Thoracic aorta (tissue), 2 donors: Measurements from ENCODE around the gene UBE2E2. TPM values are rescaled to one million over a fixed set of nuclear protein-coding genes. Genes with fewer than 3 reads are reported as not detected.

Experiments used
- ATAC-seq: fragments of 150-250 bp; one replicate; pipeline ENCODE4 v1.8.0; 2017; ENCODE audit warnings: low read depth; ENCODE audit not compliant: insufficient number of reproducible peaks, low FRiP score
- DNase-seq: peaks from one replicate; pipeline ENCODE4 v3.0.0-alpha.2; 2020; ENCODE audit warnings: low spot score
- H3K27ac ChIP-seq, 2 donors: fragments of 200-600 bp; sonication (generic); 1 replicate in 1 of 2; 2 replicates in 1 of 2; pipeline ENCODE4 v1.5.1; 2016; ENCODE audit warnings: mild to moderate bottlenecking in 2 of 2, moderate library complexity in 2 of 2
- H3K27me3 ChIP-seq: fragments of 200-600 bp; sonication (generic); replicated peaks from 2 replicates; pipeline ENCODE4 v1.6.0; 2016; ENCODE audit warnings: mild to moderate bottlenecking; ENCODE audit not compliant: insufficient read depth
- H3K36me3 ChIP-seq: fragments of 200-600 bp; sonication (generic); one replicate; pipeline ENCODE4 v1.5.1; 2016
- H3K4me1 ChIP-seq, 2 donors: fragments of 200-600 bp; sonication (generic); 1 replicate in 1 of 2; 2 replicates in 1 of 2; pipeline versions ENCODE4 v1.5.1 to v1.6.0; 2016; ENCODE audit warnings: low read depth in 2 of 2, mild to moderate bottlenecking in 1 of 2; ENCODE audit not compliant: control insufficient read depth in 1 of 2
- H3K4me3 ChIP-seq: fragments of 200-600 bp; sonication (generic); 2 replicates; pipeline ENCODE4 v1.5.1; 2016; ENCODE audit warnings: mild to moderate bottlenecking
- H3K9me3 ChIP-seq: fragments of 200-600 bp; sonication (generic); 2 replicates; pipeline ENCODE4 v1.5.1; 2016
- total RNA-seq, 2 donors: library from RNA; depleted of rRNA; stranded (reverse); fragments of >200 nt; gene quantifications; one replicate each; pipeline versions ENCODE4 v1.1.0 to v1.2.3, GENCODE V29; 2016
- TF ChIP-seq, protein P1 (sequence below): fragments of 200-600 bp; sonication (generic); IDR thresholded peaks from one replicate; pipeline ENCODE4 v1.5.1; 2019; ENCODE audit warnings: antibody characterized with exemption

Gene UBE2E2
- total RNA-seq, 2 donors from 2014 or later, result 30.3 to 44.0 TPM

DNA sequence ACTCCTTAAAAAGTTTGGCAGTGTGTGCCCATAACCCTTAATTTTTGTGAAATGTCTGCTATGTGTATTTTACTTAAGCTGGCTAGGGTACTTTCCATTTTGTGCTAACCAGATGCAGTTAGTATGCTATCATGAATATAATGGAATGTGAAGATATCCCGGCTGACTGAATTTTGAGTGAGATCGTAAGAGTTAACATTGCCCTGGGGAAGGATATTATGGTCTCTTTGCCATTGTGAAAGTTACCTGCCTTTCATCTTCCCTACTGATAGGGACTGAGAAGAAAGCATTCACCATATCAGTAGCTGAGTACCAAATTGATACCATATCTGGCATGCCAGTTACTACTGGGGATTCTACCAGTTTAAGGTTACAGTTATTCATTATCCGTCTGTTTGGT is 243.2 kb downstream of the UBE2E2 start:
- no peak for DNase-seq
- TF ChIP-seq, protein P1, sequence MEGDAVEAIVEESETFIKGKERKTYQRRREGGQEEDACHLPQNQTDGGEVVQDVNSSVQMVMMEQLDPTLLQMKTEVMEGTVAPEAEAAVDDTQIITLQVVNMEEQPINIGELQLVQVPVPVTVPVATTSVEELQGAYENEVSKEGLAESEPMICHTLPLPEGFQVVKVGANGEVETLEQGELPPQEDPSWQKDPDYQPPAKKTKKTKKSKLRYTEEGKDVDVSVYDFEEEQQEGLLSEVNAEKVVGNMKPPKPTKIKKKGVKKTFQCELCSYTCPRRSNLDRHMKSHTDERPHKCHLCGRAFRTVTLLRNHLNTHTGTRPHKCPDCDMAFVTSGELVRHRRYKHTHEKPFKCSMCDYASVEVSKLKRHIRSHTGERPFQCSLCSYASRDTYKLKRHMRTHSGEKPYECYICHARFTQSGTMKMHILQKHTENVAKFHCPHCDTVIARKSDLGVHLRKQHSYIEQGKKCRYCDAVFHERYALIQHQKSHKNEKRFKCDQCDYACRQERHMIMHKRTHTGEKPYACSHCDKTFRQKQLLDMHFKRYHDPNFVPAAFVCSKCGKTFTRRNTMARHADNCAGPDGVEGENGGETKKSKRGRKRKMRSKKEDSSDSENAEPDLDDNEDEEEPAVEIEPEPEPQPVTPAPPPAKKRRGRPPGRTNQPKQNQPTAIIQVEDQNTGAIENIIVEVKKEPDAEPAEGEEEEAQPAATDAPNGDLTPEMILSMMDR, result no peak
- ATAC-seq, result no peak
- no peaks in the 10 kb centered on the region for H3K36me3 ChIP-seq
- peaks cover 0 to 13% of the 10 kb centered on the region in 2 donors for H3K4me1 ChIP-seq
- no peaks in the 10 kb centered on the region for H3K27me3 ChIP-seq
- no peak overlapping the region for H3K27ac ChIP-seq
- H3K9me3 ChIP-seq, result no peaks in the 10 kb centered on the region
- H3K4me3 ChIP-seq, result no peak overlapping the region

DNA sequence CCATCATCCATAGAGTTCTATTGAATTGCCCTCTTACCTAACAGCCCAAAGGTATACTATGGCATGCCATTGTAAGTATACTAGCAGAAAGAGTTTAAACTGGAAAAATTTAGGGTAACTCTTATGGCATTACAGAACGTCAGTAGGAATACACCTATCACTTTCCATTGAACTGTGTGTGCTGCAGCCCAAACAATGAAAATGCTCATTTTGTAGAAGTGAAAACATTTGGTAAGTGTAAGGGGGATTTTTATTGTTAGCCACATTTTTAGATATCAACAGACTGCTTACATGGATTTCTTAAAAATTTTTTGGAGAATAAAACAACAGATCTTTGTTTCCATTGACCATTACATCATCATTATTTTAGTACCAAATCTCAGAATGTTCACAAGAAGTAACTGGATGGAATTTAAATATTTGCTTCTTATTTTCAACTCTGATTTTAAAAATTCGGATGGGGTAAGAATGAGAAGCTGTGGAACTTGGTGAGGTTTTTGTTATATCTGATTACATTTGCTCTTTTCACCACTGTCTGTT is 245.9 kb downstream of the UBE2E2 start:
- H3K27me3 ChIP-seq, result no peaks in the 10 kb centered on the region
- no peaks in the 10 kb centered on the region for H3K9me3 ChIP-seq
- no peak for ATAC-seq
- TF ChIP-seq, protein P1, result no peak
- H3K4me1 ChIP-seq, result peaks cover 3 to 28% of the 10 kb centered on the region in 2 donors
- H3K27ac ChIP-seq, result no peak overlapping the region
- no peaks in the 10 kb centered on the region for H3K36me3 ChIP-seq
- DNase-seq, result no peak
- no peak overlapping the region for H3K4me3 ChIP-seq

DNA sequence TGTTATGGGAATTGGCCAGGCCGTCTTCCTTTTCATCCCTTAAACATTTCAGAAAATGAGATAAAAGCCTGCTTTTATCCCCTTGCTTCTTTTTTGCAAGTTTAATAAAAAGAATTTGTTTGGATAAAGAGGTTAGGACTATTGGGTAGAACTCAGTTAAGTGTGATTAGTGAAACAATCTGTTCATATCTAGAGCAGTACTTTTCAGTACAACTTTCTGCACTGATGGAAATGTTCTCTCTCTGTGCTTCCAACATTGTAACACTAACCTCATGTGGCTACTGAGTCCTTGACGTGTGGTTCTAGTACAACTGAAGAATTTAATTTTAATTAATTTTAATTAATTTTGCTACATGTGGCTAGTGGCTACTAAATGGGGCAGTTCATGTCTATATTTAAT is 246.9 kb downstream of the UBE2E2 start:
- Histone ChIP-seq H3K36me3 (no peaks in the 10 kb centered on the region), H3K9me3 (no peaks in the 10 kb centered on the region), H3K27ac (no peak overlapping the region), H3K27me3 (no peaks in the 10 kb centered on the region), H3K4me1 (peaks cover 11 to 36% of the 10 kb centered on the region in 2 donors), H3K4me3 (no peak overlapping the region)
- no peak for ATAC-seq
- TF ChIP-seq, protein P1, result no peak
- DNase-seq, result no peak

DNA sequence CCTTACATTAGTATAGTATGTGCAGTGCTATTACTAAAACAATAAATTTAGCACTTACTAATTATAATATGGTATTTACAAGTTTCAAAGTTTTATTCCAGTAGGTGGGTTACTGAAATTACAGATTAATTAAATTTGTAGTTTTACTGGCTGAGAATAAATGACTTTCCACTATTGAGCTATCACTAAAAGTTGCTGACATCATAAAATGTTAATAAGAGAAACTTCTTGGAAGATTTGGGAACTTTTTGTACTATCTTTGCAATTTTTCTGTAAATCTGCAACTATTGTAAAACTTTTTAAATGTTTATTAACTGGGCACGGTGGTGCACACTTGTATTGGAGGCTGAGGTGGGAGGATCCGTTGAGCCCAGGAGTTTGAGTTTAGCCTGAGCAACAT is 247.7 kb downstream of the UBE2E2 start:
- Histone ChIP-seq H3K9me3 (no peaks in the 10 kb centered on the region), H3K4me3 (no peak overlapping the region), H3K4me1 (peaks cover 16 to 44% of the 10 kb centered on the region in 2 donors), H3K27ac (no peak overlapping the region), H3K36me3 (no peaks in the 10 kb centered on the region), H3K27me3 (no peaks in the 10 kb centered on the region)
- TF ChIP-seq, protein P1, result no peak
- ATAC-seq (no peak), DNase-seq (no peak)

DNA sequence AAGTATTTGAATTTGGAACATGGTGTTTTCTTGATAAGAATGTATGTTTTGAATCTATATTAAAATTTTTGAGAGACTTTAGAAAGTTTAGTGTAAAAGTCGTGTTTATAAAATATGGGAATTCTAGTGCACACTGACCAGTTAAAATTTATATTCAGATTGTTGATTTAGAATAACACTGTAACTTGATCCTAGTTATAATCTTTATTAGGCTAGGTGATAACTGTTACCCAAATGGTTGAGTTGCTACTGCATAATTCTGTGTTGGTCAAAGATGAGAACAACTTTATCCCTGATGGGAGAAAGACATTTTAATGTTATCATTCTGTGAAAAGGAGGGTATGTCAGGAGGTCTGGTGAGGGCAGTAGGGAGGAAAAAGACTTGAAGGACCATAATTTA is 249.3 kb downstream of the UBE2E2 start:
- TF ChIP-seq, protein P1, result no peak
- Histone ChIP-seq H3K27me3 (no peaks in the 10 kb centered on the region), H3K9me3 (no peaks in the 10 kb centered on the region), H3K36me3 (no peaks in the 10 kb centered on the region), H3K4me3 (no peak overlapping the region), H3K27ac (no peak overlapping the region), H3K4me1 (peaks cover 16 to 46% of the 10 kb centered on the region in 2 donors)
- no peak for DNase-seq
- no peak for ATAC-seq
